SK-N-SH treated with all-trans-retinoic acid at 6 μM for 48 hours (cell line): ENCODE data around the gene DGUOK.
"Not testable (repeated sequence)": the region's sequence is repeated elsewhere in the genome, so short reads cannot be mapped to it uniquely, and the experiment has no call there.

Experiments
- ATAC-seq: fragments of 200-7000 bp; cut with Tn5 transposase; 3 replicates; pipeline ENCODE4 v1.9.1; 2020; ENCODE audit warnings: mild to moderate bottlenecking, moderate library complexity
- ARNTL ChIP-seq: fragments of 450-650 bp; formaldehyde crosslinking; IDR thresholded peaks from 2 replicates; pipeline ENCODE4 v1.5.0; 2020; ENCODE audit warnings: low read depth, mild to moderate bottlenecking, moderate library complexity, borderline replicate concordance
- BACH2 ChIP-seq: fragments of 250-450 bp; sonication (Bioruptor Pico); IDR thresholded peaks from 2 replicates; pipeline ENCODE4 v1.9.0; 2021; ENCODE audit warnings: mild to moderate bottlenecking, borderline replicate concordance
- CREB5 ChIP-seq: fragments of 250-450 bp; sonication (Bioruptor Pico); IDR thresholded peaks from 2 replicates; pipeline ENCODE4 v1.5.1; 2020; ENCODE audit warnings: low read depth, mild to moderate bottlenecking, moderate library complexity
- CSDC2 ChIP-seq: fragments of 250-450 bp; sonication (Bioruptor Pico); IDR thresholded peaks from 2 replicates; pipeline ENCODE4 v1.5.0; 2020; ENCODE audit warnings: mild to moderate bottlenecking, moderate library complexity
- ESRRG ChIP-seq: fragments of 250-450 bp; sonication (Bioruptor Pico); IDR thresholded peaks from 2 replicates; pipeline ENCODE4 v1.6.1; 2021; ENCODE audit warnings: mild to moderate bottlenecking
- ISL1 ChIP-seq: fragments of 250-450 bp; sonication (Bioruptor Pico); IDR thresholded peaks from 2 replicates; pipeline ENCODE4 v2.1.2; 2022; ENCODE audit warnings: mild to moderate bottlenecking, moderate library complexity
- POU6F1 ChIP-seq: fragments of 250-450 bp; sonication (Bioruptor Pico); IDR thresholded peaks from 2 replicates; pipeline ENCODE4 v1.8.0; 2021; ENCODE audit warnings: low read depth, mild to moderate bottlenecking, moderate library complexity, borderline replicate concordance
- PPARA ChIP-seq: fragments of 250-450 bp; sonication (Bioruptor Pico); IDR thresholded peaks from 2 replicates; pipeline ENCODE4 v1.5.0; 2020; ENCODE audit warnings: mild to moderate bottlenecking, borderline replicate concordance
- RARB ChIP-seq: fragments of 250-450 bp; sonication (Bioruptor Pico); IDR thresholded peaks from 2 replicates; pipeline ENCODE4 v1.8.0; 2021; ENCODE audit warnings: mild to moderate bottlenecking, moderate library complexity
- TCF4 ChIP-seq: fragments of 250-450 bp; sonication (Bioruptor Pico); IDR thresholded peaks from 2 replicates; pipeline ENCODE4 v1.8.0; 2021; ENCODE audit warnings: mild to moderate bottlenecking, moderate library complexity, borderline replicate concordance
- TOX ChIP-seq: fragments of 250-450 bp; sonication (Bioruptor Pico); IDR thresholded peaks from 2 replicates; pipeline ENCODE4 v1.8.0; 2021; ENCODE audit warnings: mild to moderate bottlenecking, moderate library complexity, borderline replicate concordance
- TSHZ2 ChIP-seq: fragments of 250-450 bp; sonication (Bioruptor Pico); IDR thresholded peaks from 2 replicates; pipeline ENCODE4 v1.5.0; 2020; ENCODE audit warnings: mild to moderate bottlenecking, moderate library complexity
- ZFP3 ChIP-seq: fragments of 250-450 bp; sonication (Bioruptor Pico); IDR thresholded peaks from 2 replicates; pipeline ENCODE4 v1.5.0; 2020; ENCODE audit warnings: mild to moderate bottlenecking, moderate library complexity
- ZFP30 ChIP-seq: fragments of 450-650 bp; formaldehyde crosslinking; IDR thresholded peaks from 2 replicates; pipeline ENCODE4 v1.5.0; 2022; ENCODE audit warnings: mild to moderate bottlenecking, moderate library complexity
- ZNF565 ChIP-seq: fragments of 450-650 bp; formaldehyde crosslinking; conservative IDR thresholded peaks from 2 replicates; pipeline ENCODE4 v1.5.0; 2020; ENCODE audit warnings: low read depth, mild to moderate bottlenecking, moderate library complexity
- ZNF70 ChIP-seq: fragments of 450-650 bp; formaldehyde crosslinking; IDR thresholded peaks from 2 replicates; pipeline ENCODE4 v1.5.0; 2020; ENCODE audit warnings: mild to moderate bottlenecking, moderate library complexity
- ZNF8 ChIP-seq: fragments of 450-650 bp; formaldehyde crosslinking; IDR thresholded peaks from 2 replicates; pipeline ENCODE4 v1.5.0; 2020; ENCODE audit warnings: mild to moderate bottlenecking, moderate library complexity
- TF ChIP-seq, protein P1 (sequence below): fragments of 250-450 bp; sonication (Bioruptor Pico); IDR thresholded peaks from 2 replicates; pipeline ENCODE4 v1.5.1; 2021; ENCODE audit warnings: mild to moderate bottlenecking, moderate library complexity
- TF ChIP-seq, protein P2 (sequence below): fragments of 250-450 bp; sonication (Bioruptor Pico); IDR thresholded peaks from 2 replicates; pipeline ENCODE4 v1.8.0; 2020; ENCODE audit warnings: mild to moderate bottlenecking, moderate library complexity, borderline replicate concordance

Gene DGUOK

DNA sequence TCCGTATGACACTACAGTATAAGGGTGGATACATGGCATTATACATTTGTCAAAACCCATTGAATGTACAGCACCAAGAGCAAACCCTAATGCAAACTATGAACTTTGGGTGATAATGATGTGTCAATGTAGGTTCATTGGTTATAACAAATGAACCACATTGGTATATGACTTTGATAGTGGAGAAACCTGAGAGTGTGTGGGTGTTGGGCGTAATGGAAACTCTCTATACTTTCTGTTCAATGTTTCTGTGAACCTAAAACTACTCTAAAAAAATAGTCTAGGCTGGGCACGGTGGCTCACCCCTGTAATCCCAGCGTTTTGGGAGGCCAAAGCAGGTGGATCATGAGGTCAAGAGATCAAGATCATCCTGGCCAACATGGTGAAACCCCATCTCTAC lies 40.3 kb upstream of the DGUOK start:
- TF ChIP-seq, protein P1, sequence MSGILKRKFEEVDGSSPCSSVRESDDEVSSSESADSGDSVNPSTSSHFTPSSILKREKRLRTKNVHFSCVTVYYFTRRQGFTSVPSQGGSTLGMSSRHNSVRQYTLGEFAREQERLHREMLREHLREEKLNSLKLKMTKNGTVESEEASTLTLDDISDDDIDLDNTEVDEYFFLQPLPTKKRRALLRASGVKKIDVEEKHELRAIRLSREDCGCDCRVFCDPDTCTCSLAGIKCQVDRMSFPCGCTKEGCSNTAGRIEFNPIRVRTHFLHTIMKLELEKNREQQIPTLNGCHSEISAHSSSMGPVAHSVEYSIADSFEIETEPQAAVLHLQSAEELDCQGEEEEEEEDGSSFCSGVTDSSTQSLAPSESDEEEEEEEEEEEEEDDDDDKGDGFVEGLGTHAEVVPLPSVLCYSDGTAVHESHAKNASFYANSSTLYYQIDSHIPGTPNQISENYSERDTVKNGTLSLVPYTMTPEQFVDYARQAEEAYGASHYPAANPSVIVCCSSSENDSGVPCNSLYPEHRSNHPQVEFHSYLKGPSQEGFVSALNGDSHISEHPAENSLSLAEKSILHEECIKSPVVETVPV (CRISPR knock-in tag) = no peak
- TF ChIP-seq TSHZ2 (CRISPR knock-in tag) (no peak), ARNTL (CRISPR knock-in tag) (no peak), RARB (no peak), BACH2 (CRISPR knock-in tag) (no peak), ESRRG (CRISPR knock-in tag) (no peak), PPARA (CRISPR knock-in tag) (no peak), ZFP3 (CRISPR knock-in tag) (no peak), TOX (CRISPR knock-in tag) (no peak), TCF4 (no peak), ZNF70 (CRISPR knock-in tag) (no peak), ISL1 (CRISPR knock-in tag) (no peak), CREB5 (CRISPR knock-in tag) (no peak), ZNF8 (no peak)
- TF ChIP-seq, protein P2, sequence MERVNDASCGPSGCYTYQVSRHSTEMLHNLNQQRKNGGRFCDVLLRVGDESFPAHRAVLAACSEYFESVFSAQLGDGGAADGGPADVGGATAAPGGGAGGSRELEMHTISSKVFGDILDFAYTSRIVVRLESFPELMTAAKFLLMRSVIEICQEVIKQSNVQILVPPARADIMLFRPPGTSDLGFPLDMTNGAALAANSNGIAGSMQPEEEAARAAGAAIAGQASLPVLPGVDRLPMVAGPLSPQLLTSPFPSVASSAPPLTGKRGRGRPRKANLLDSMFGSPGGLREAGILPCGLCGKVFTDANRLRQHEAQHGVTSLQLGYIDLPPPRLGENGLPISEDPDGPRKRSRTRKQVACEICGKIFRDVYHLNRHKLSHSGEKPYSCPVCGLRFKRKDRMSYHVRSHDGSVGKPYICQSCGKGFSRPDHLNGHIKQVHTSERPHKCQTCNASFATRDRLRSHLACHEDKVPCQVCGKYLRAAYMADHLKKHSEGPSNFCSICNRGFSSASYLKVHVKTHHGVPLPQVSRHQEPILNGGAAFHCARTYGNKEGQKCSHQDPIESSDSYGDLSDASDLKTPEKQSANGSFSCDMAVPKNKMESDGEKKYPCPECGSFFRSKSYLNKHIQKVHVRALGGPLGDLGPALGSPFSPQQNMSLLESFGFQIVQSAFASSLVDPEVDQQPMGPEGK (CRISPR knock-in tag) = no peak
- TF ChIP-seq, all 23 proteins: peak for 0
- no peak for ATAC-seq

- ATAC-seq = not testable (repeated sequence)
Observed at GRCh38 chr2:73887596-73888353, 38.9 kb upstream of the DGUOK start.

- ATAC-seq = no peak
- TF ChIP-seq CSDC2 (CRISPR knock-in tag) (no peak), ZNF565 (CRISPR knock-in tag) (no peak), ARNTL (CRISPR knock-in tag) (no peak), POU6F1 (CRISPR knock-in tag) (no peak), ESRRG (CRISPR knock-in tag) (no peak), ISL1 (CRISPR knock-in tag) (no peak), ZFP30 (CRISPR knock-in tag) (no peak), ZFP3 (CRISPR knock-in tag) (no peak), TCF4 (no peak), TOX (CRISPR knock-in tag) (no peak), ZNF70 (CRISPR knock-in tag) (no peak)
Observed at GRCh38 chr2:73888388-73888787, 38.3 kb upstream of the DGUOK start.
